ENCODE data around the gene CD8B. TPM values are rescaled to one million over a fixed set of nuclear protein-coding genes. Genes with fewer than 3 reads are reported as not detected.
"Not testable (repeated sequence)": the region's sequence is repeated elsewhere in the genome, so short reads cannot be mapped to it uniquely, and the experiment has no call there.

CD8B gene
- polyA plus RNA-seq, 2 donors = 1.6 to 1.7 TPM

DNA sequence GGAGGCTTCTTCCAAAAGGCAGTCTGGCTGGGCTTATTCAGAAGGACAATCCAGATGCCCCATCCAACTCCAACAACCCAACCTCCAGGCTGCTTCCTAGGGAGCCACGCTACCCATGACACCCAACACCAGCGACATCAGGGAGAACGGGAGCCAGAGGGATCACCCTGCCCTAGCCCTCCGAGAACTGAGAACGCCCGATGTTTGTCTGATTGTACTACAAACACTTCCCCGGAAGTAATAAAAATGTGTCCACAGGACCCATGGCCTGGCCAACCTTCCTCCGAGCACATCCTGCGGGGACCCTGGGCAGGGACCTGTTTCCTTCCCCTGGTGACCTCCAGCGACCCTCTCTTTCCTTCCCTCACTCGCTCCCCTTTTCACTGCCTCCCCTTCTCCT lies 511 bp downstream of the CD8B start:
- not testable (repeated sequence) for H3K27me3 ChIP-seq (ENCODE audit: control insufficient read depth in 1 of 2, insufficient read depth in 2 of 2, low read length in 2 of 2); H3K27ac ChIP-seq (ENCODE audit: low read depth in 2 of 2, low read length in 1 of 2); H3K4me1 ChIP-seq (ENCODE audit: control insufficient read depth in 2 of 2, insufficient read depth in 2 of 2, low read length in 1 of 2); H3K9me3 ChIP-seq (ENCODE audit: control insufficient read depth in 2 of 2, insufficient read depth in 1 of 2, low read depth in 1 of 2, low read length in 1 of 2); H3K36me3 ChIP-seq (ENCODE audit: control insufficient read depth in 2 of 2, insufficient read depth in 2 of 2, low read length in 1 of 2); H3K4me3 ChIP-seq (ENCODE audit: low read depth in 1 of 2, low read length in 2 of 2)
- WGBS, 2 donors = 33 to 48% methylated on average over 11 of the region's 11 CpGs

GRCh38 chr2:86860573-86860972 lies 1.1 kb downstream of the CD8B start:
- not testable (repeated sequence) for H3K36me3 ChIP-seq (ENCODE audit: control insufficient read depth in 2 of 2, insufficient read depth in 2 of 2, low read length in 1 of 2); H3K27me3 ChIP-seq (ENCODE audit: control insufficient read depth in 1 of 2, insufficient read depth in 2 of 2, low read length in 2 of 2); H3K4me3 ChIP-seq (ENCODE audit: low read depth in 1 of 2, low read length in 2 of 2); H3K4me1 ChIP-seq (ENCODE audit: control insufficient read depth in 2 of 2, insufficient read depth in 2 of 2, low read length in 1 of 2); H3K27ac ChIP-seq (ENCODE audit: low read depth in 2 of 2, low read length in 1 of 2); H3K9me3 ChIP-seq (ENCODE audit: control insufficient read depth in 2 of 2, insufficient read depth in 1 of 2, low read depth in 1 of 2, low read length in 1 of 2)
- 75 to 76% methylated on average over 8 of the region's 8 CpGs for WGBS, 2 donors

GRCh38 chr2:86857688-86858087 lies 4.0 kb downstream of the CD8B start:
- WGBS, 2 donors = 78 to 79% methylated on average over 5 of the region's 5 CpGs

GRCh38 chr2:86856498-86856897 lies 5.2 kb downstream of the CD8B start:
- not testable (repeated sequence) for H3K4me1 ChIP-seq (ENCODE audit: control insufficient read depth in 2 of 2, insufficient read depth in 2 of 2, low read length in 1 of 2); H3K27me3 ChIP-seq (ENCODE audit: control insufficient read depth in 1 of 2, insufficient read depth in 2 of 2, low read length in 2 of 2); H3K4me3 ChIP-seq (ENCODE audit: low read depth in 1 of 2, low read length in 2 of 2); H3K9me3 ChIP-seq (ENCODE audit: control insufficient read depth in 2 of 2, insufficient read depth in 1 of 2, low read depth in 1 of 2, low read length in 1 of 2); H3K36me3 ChIP-seq (ENCODE audit: control insufficient read depth in 2 of 2, insufficient read depth in 2 of 2, low read length in 1 of 2); H3K27ac ChIP-seq (ENCODE audit: low read depth in 2 of 2, low read length in 1 of 2)
- 72 to 85% methylated on average over 3 to 4 of the region's 4 CpGs for WGBS, 2 donors

More at GRCh38 chr2:86857688-86858087, 4.0 kb downstream of the CD8B start:
- not testable (repeated sequence) for H3K4me1 ChIP-seq (ENCODE audit: control insufficient read depth in 2 of 2, insufficient read depth in 2 of 2, low read length in 1 of 2); H3K9me3 ChIP-seq (ENCODE audit: control insufficient read depth in 2 of 2, insufficient read depth in 1 of 2, low read depth in 1 of 2, low read length in 1 of 2); H3K4me3 ChIP-seq (ENCODE audit: low read depth in 1 of 2, low read length in 2 of 2); H3K36me3 ChIP-seq (ENCODE audit: control insufficient read depth in 2 of 2, insufficient read depth in 2 of 2, low read length in 1 of 2); H3K27me3 ChIP-seq (ENCODE audit: control insufficient read depth in 1 of 2, insufficient read depth in 2 of 2, low read length in 2 of 2); H3K27ac ChIP-seq (ENCODE audit: low read depth in 2 of 2, low read length in 1 of 2)

GRCh38 chr2:86855981-86856380 lies 5.7 kb downstream of the CD8B start:
- H3K27ac ChIP-seq (ENCODE audit: low read depth in 2 of 2, low read length in 1 of 2); H3K4me1 ChIP-seq (ENCODE audit: control insufficient read depth in 2 of 2, insufficient read depth in 2 of 2, low read length in 1 of 2); H3K36me3 ChIP-seq (ENCODE audit: control insufficient read depth in 2 of 2, insufficient read depth in 2 of 2, low read length in 1 of 2); H3K27me3 ChIP-seq (ENCODE audit: control insufficient read depth in 1 of 2, insufficient read depth in 2 of 2, low read length in 2 of 2); H3K4me3 ChIP-seq (ENCODE audit: low read depth in 1 of 2, low read length in 2 of 2); H3K9me3 ChIP-seq (ENCODE audit: control insufficient read depth in 2 of 2, insufficient read depth in 1 of 2, low read depth in 1 of 2, low read length in 1 of 2): not testable (repeated sequence)
- WGBS, 2 donors = 45 to 58% methylated on average over 6 of the region's 6 CpGs

DNA sequence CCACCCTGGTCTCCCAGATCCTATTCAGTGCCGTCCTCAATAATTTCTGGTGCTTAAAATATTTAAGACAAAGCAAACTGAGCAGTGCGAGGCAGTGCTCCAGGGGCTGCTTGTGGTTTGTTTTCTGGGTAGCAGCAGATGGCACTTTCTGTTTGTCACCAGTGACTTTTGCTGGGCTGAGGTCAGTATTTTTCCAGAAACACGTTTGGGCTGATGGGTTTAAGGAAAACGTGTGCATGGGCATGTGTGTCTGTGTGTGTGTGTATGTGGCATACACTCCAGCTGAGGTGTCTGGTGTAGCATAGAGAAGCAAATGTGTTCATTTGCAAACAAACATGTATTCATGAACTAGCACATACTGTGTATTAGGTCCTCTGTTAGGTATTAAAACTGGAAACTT lies 10.1 kb downstream of the CD8B start:
- not testable (repeated sequence) for H3K27me3 ChIP-seq (ENCODE audit: control insufficient read depth in 1 of 2, insufficient read depth in 2 of 2, low read length in 2 of 2); H3K4me1 ChIP-seq (ENCODE audit: control insufficient read depth in 2 of 2, insufficient read depth in 2 of 2, low read length in 1 of 2); H3K4me3 ChIP-seq (ENCODE audit: low read depth in 1 of 2, low read length in 2 of 2); H3K36me3 ChIP-seq (ENCODE audit: control insufficient read depth in 2 of 2, insufficient read depth in 2 of 2, low read length in 1 of 2); H3K27ac ChIP-seq (ENCODE audit: low read depth in 2 of 2, low read length in 1 of 2); H3K9me3 ChIP-seq (ENCODE audit: control insufficient read depth in 2 of 2, insufficient read depth in 1 of 2, low read depth in 1 of 2, low read length in 1 of 2)
- 53 to 59% methylated on average over 4 of the region's 4 CpGs for WGBS, 2 donors

GRCh38 chr2:86842607-86843234 lies 19.0 kb downstream of the CD8B start:
- WGBS, 2 donors = 79 to 82% methylated on average over 6 of the region's 6 CpGs
- H3K27ac ChIP-seq (ENCODE audit: low read depth in 2 of 2, low read length in 1 of 2) = not testable (repeated sequence)

DNA sequence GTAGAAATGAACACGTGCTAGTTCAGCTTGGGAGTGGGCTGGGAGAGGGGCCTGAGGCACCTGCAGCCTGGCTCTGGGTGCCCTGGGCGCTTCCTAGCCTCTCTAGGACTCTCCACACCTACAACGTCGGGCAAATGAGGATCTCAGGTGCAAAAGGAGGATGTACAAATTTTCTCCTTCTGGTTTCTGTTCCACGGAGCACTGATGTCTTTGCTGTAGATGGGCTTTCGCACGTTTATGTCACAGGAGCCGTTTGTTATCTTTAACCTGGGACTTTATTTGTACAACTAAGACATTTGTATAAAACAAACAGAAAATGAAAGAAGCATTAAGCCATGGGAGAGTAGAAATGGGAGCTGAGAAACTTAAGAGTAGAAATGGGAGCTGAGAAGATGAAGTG lies 20.4 kb downstream of the CD8B start:
- H3K9me3 ChIP-seq (ENCODE audit: control insufficient read depth in 2 of 2, insufficient read depth in 1 of 2, low read depth in 1 of 2, low read length in 1 of 2); H3K27me3 ChIP-seq (ENCODE audit: control insufficient read depth in 1 of 2, insufficient read depth in 2 of 2, low read length in 2 of 2); H3K4me1 ChIP-seq (ENCODE audit: control insufficient read depth in 2 of 2, insufficient read depth in 2 of 2, low read length in 1 of 2); H3K4me3 ChIP-seq (ENCODE audit: low read depth in 1 of 2, low read length in 2 of 2); H3K27ac ChIP-seq (ENCODE audit: low read depth in 2 of 2, low read length in 1 of 2); H3K36me3 ChIP-seq (ENCODE audit: control insufficient read depth in 2 of 2, insufficient read depth in 2 of 2, low read length in 1 of 2): not testable (repeated sequence)
- 70 to 71% methylated on average over 6 to 7 of the region's 8 CpGs for WGBS, 2 donors

More at GRCh38 chr2:86842607-86843234, 19.0 kb downstream of the CD8B start:
- H3K27me3 ChIP-seq (ENCODE audit: control insufficient read depth in 1 of 2, insufficient read depth in 2 of 2, low read length in 2 of 2); H3K9me3 ChIP-seq (ENCODE audit: control insufficient read depth in 2 of 2, insufficient read depth in 1 of 2, low read depth in 1 of 2, low read length in 1 of 2); H3K36me3 ChIP-seq (ENCODE audit: control insufficient read depth in 2 of 2, insufficient read depth in 2 of 2, low read length in 1 of 2); H3K4me3 ChIP-seq (ENCODE audit: low read depth in 1 of 2, low read length in 2 of 2); H3K4me1 ChIP-seq (ENCODE audit: control insufficient read depth in 2 of 2, insufficient read depth in 2 of 2, low read length in 1 of 2): not testable (repeated sequence)

DNA sequence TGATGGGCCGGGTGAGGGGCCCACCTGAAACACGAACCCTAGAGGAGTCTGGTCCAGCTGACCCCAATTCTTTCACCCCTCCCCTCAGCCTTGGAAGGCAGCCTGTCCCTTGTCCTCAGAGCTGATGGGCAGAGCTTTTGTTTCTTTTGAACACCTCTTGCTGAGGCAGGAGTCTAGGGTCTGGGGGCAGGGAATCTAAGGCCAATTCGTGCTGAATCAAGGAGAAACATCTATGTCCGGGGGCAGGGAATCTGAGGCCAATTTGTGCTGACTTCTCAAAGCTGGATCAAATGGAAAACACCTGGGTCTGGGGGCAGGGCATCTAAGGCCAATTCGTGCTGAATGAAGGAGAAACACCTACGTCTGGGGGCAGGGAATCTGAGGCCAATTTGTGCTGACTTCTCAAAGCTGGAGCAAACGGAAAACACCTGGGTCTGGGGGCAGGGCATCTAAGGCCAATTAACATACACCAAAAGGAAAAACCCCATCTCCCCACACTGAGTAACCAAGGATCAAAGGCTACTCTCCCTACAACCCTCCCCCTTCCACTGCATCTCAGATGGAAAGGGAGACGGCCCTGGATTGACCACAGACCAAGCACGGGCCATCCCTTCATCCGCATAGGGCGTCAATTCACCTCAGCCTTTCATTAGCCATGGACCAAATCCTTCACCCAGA lies 21.7 kb downstream of the CD8B start:
- WGBS, 2 donors = 82 to 86% methylated on average over 8 to 9 of the region's 11 CpGs
- not testable (repeated sequence) for H3K4me1 ChIP-seq (ENCODE audit: control insufficient read depth in 2 of 2, insufficient read depth in 2 of 2, low read length in 1 of 2); H3K27ac ChIP-seq (ENCODE audit: low read depth in 2 of 2, low read length in 1 of 2); H3K4me3 ChIP-seq (ENCODE audit: low read depth in 1 of 2, low read length in 2 of 2); H3K36me3 ChIP-seq (ENCODE audit: control insufficient read depth in 2 of 2, insufficient read depth in 2 of 2, low read length in 1 of 2); H3K27me3 ChIP-seq (ENCODE audit: control insufficient read depth in 1 of 2, insufficient read depth in 2 of 2, low read length in 2 of 2); H3K9me3 ChIP-seq (ENCODE audit: control insufficient read depth in 2 of 2, insufficient read depth in 1 of 2, low read depth in 1 of 2, low read length in 1 of 2)

DNA sequence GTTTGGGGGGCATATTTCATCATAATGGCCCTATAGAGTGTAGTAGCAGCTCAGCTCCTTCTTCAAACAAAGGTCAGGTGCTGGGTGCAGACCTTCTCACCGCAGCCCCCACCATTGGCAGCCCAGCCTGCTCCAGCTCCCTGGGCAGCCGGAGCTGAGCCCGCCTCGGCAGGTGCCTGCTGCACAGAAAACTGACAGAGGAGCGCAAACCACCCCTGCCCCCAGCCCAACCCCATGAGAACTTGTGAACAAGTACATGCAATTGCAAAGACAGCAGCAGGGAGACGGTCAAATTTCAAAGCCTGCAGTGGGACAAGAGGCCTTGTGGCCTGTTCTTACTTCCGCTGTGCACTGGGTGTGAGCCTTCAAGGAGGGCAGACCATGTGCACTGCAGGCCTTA lies 22.2 kb downstream of the CD8B start:
- 95 to 98% methylated on average over 7 of the region's 7 CpGs for WGBS, 2 donors
- not testable (repeated sequence) for H3K4me3 ChIP-seq (ENCODE audit: low read depth in 1 of 2, low read length in 2 of 2); H3K36me3 ChIP-seq (ENCODE audit: control insufficient read depth in 2 of 2, insufficient read depth in 2 of 2, low read length in 1 of 2); H3K27me3 ChIP-seq (ENCODE audit: control insufficient read depth in 1 of 2, insufficient read depth in 2 of 2, low read length in 2 of 2); H3K4me1 ChIP-seq (ENCODE audit: control insufficient read depth in 2 of 2, insufficient read depth in 2 of 2, low read length in 1 of 2); H3K9me3 ChIP-seq (ENCODE audit: control insufficient read depth in 2 of 2, insufficient read depth in 1 of 2, low read depth in 1 of 2, low read length in 1 of 2); H3K27ac ChIP-seq (ENCODE audit: low read depth in 2 of 2, low read length in 1 of 2)

Measured in esophagus (tissue), 2 donors.